K562 (cell line): ENCODE data around the gene DIP2B. TPM values are rescaled to one million over a fixed set of nuclear protein-coding genes. Genes with fewer than 3 reads are reported as not detected.

ENCODE experiments used
- ADNP ChIP-seq: fragments of 200-800 bp; sonication (Bioruptor generic); IDR thresholded peaks from 2 replicates; pipeline ENCODE4 v1.6.1; 2016; ENCODE audit warnings: missing genetic modification characterization, missing compliant biosample characterization
- CTBP1 ChIP-seq: fragments of 450-650 bp; IDR thresholded peaks from 2 replicates; pipeline ENCODE4 v1.6.1; 2016; ENCODE audit warnings: borderline replicate concordance
- E2F5 ChIP-seq: sonication (generic); formaldehyde crosslinking; IDR thresholded peaks from 2 replicates; pipeline ENCODE4 v1.8.0; 2022; ENCODE audit warnings: mild to moderate bottlenecking, missing genetic modification reagents
- GTF2E2 ChIP-seq: fragments of 200-800 bp; sonication (Bioruptor generic); IDR thresholded peaks from 2 replicates; pipeline ENCODE4 v1.6.1; 2016; ENCODE audit warnings: missing genetic modification characterization, missing compliant biosample characterization
- KAT2B ChIP-seq: IDR thresholded peaks from one replicate; pipeline ENCODE4 v1.6.1; 2012; ENCODE audit warnings: low read depth, mild to moderate bottlenecking, control low read depth, inconsistent platforms, low read length, moderate library complexity
- MAX ChIP-seq: sonication (generic); formaldehyde crosslinking; IDR thresholded peaks from 2 replicates; pipeline ENCODE4 v1.9.0; 2022; ENCODE audit warnings: mild to moderate bottlenecking, missing genetic modification reagents
- PRMT5 ChIP-seq: sonication (generic); formaldehyde crosslinking; IDR thresholded peaks from 2 replicates; pipeline ENCODE4 v1.5.0; 2020; ENCODE audit warnings: missing genetic modification reagents
- SIN3A ChIP-seq, 2 experiments: fragments of 150-350 bp in 1 of 2; IDR thresholded peaks; 2 replicates each; pipeline ENCODE4 v1.6.1; 2011 to 2016; ENCODE audit warnings: borderline replicate concordance in 2 of 2, low read depth in 2 of 2, low read length in 2 of 2, mild to moderate bottlenecking in 2 of 2, moderate library complexity in 2 of 2; ENCODE audit not compliant: control insufficient read depth in 1 of 2
- SMARCB1 ChIP-seq: IDR thresholded peaks from 2 replicates; pipeline ENCODE4 v1.6.1; 2011; ENCODE audit warnings: improper control_type of control experiment, low read depth; ENCODE audit not compliant: insufficient read length
- SREBF2 ChIP-seq: sonication (generic); formaldehyde crosslinking; IDR thresholded peaks from 2 replicates; pipeline ENCODE4 v1.4.0; 2020; ENCODE audit warnings: mild to moderate bottlenecking, missing genetic modification reagents
- YY1 ChIP-seq, 3 experiments: IDR thresholded peaks; 2 replicates each; pipeline ENCODE4 v1.6.1; 2011; ENCODE audit warnings: low read length in 2 of 3, mild to moderate bottlenecking in 2 of 3, moderate library complexity in 2 of 3, borderline replicate concordance in 1 of 3, control low read depth in 1 of 3, low read depth in 1 of 3; ENCODE audit not compliant: insufficient read depth in 3 of 3, insufficient replicate concordance in 2 of 3, control insufficient read depth in 1 of 3, insufficient read length in 1 of 3; ENCODE audit errors: extremely low read depth in 1 of 3
- ZBTB2 ChIP-seq: fragments of 450-650 bp; IDR thresholded peaks from 2 replicates; pipeline ENCODE4 v1.6.1; 2016; ENCODE audit warnings: antibody characterized with exemption
- ZNF224 ChIP-seq: sonication (generic); formaldehyde crosslinking; IDR thresholded peaks from 2 replicates; pipeline ENCODE4 v1.8.0; 2022; ENCODE audit warnings: mild to moderate bottlenecking, missing genetic modification reagents
- ZNF277 ChIP-seq: fragments of 250-450 bp; sonication (Bioruptor Pico); IDR thresholded peaks from 2 replicates; pipeline ENCODE4 v1.8.0; 2022; ENCODE audit warnings: inconsistent platforms, mild to moderate bottlenecking, moderate library complexity, borderline replicate concordance
- polyA plus RNA-seq, 8 experiments: library from polyadenylated mRNA; depleted of rRNA in 4 of 8; stranded (reverse) in 5 of 8; unstranded in 3 of 8; fragments of >200 nt; fragmentation: Nextera tagmentation in 2 of 8; fragmentation: Illumina TruSeq in 1 of 8; extraction: Ambion mirVana in 2 of 8; extraction: Trizol in 1 of 8; gene quantifications; 2 replicates each; pipeline versions ENCODE4 v1.2.1 to v1.2.3, GENCODE V29; 2011 to 2014; ENCODE audit warnings: inconsistent platforms in 1 of 8, missing spikeins in 1 of 8
- total RNA-seq, 7 experiments: library from RNA; depleted of rRNA in 6 of 7; stranded (reverse); fragments of >200 nt in 6 of 7; fragmentation: Illumina TruSeq in 2 of 7; extraction: Trizol in 2 of 7; gene quantifications; 2 replicates each; pipeline versions ENCODE4 v1.2.1 to v1.2.3, GENCODE V29; 2011 to 2021; ENCODE audit warnings: low replicate concordance in 1 of 7
- TF ChIP-seq, protein P1 (sequence below): sonication (generic); formaldehyde crosslinking; IDR thresholded peaks from 2 replicates; pipeline ENCODE4 v1.5.0; 2020; ENCODE audit warnings: missing genetic modification reagents
- TF ChIP-seq, protein P2 (sequence below): fragments of 450-650 bp; IDR thresholded peaks from 2 replicates; pipeline ENCODE4 v1.6.1; 2016

The DIP2B gene
- total and polyA plus RNA-seq, 9 of the 15 experiments (the other 6 are each of a cell fraction or from before 2014, with no cell fraction given), result 4.6 to 26.1 (median 18.8) TPM

DNA sequence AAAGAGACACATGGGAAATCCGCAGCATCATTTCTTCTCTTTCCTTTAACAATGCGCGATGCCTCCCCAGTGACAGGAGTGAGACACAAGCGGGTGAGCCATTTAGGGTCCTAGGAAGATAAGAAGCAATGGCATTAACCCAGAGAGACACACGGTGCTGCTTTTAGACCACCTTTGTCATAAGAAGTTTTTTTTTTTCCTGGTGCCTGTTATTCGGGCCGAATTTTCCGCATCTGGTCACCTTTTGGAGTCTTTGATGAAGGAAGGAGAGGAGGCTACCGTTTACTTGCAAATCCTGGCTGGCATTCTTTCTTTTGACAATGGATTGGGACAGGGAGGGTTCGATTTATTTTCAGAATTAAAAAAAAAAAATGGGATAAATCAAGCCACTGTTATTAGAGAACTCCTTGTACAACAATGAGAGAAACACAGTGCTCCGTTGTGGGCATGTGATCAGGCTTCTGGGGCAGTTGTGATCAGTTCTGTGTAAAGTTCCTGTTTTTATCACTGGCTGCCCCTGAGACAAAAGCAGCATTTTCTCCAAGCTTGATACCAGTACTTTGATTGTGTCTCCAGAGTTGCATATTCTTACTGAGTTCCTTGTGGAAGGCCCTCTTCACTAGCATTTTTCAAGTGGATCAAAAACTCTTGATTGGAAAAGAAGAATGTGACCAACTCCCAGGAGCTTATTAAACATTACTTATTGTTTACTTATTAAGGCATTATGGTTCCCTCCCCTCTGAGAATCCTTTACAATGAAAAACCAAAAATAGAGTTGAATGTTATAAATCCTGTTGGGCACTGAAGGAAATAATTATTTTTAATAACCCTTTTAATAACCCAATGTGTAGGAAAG is 1.1 kb downstream of the DIP2B start (continued):
- TF ChIP-seq CTBP1 (no peak), ZNF224 (no peak), SMARCB1 (no peak), PRMT5 (CRISPR knock-in tag) (no peak), ZNF277 (no peak), E2F5 (CRISPR knock-in tag) (no peak), MAX (CRISPR knock-in tag) (no peak), ZBTB2 (no peak), YY1 (IDR thresholded peaks at IDR 0.05; ENCODE audit: borderline replicate concordance in 1 of 3, control insufficient read depth in 1 of 3, extremely low read depth in 1 of 3, insufficient read depth in 3 of 3, insufficient read length in 1 of 3, insufficient replicate concordance in 2 of 3, low read depth in 1 of 3, low read length in 2 of 3) (no peak), SREBF2 (CRISPR knock-in tag) (no peak), KAT2B (no peak), ADNP (no peak), GTF2E2 (tag) (0 out of 2 replicates have a peak, but pooled peaks have one; percentile 9), SIN3A (IDR thresholded peaks at IDR 0.05; ENCODE audit: borderline replicate concordance in 2 of 2, control insufficient read depth in 1 of 2, low read depth in 2 of 2, low read length in 2 of 2) (peak in 1 of 2 experiments; percentile 35; a peak in 1 of 4 replicates)
- TF ChIP-seq, protein P1, sequence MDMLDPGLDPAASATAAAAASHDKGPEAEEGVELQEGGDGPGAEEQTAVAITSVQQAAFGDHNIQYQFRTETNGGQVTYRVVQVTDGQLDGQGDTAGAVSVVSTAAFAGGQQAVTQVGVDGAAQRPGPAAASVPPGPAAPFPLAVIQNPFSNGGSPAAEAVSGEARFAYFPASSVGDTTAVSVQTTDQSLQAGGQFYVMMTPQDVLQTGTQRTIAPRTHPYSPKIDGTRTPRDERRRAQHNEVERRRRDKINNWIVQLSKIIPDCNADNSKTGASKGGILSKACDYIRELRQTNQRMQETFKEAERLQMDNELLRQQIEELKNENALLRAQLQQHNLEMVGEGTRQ (CRISPR knock-in tag), result peak; percentile 33
- TF ChIP-seq, protein P2, sequence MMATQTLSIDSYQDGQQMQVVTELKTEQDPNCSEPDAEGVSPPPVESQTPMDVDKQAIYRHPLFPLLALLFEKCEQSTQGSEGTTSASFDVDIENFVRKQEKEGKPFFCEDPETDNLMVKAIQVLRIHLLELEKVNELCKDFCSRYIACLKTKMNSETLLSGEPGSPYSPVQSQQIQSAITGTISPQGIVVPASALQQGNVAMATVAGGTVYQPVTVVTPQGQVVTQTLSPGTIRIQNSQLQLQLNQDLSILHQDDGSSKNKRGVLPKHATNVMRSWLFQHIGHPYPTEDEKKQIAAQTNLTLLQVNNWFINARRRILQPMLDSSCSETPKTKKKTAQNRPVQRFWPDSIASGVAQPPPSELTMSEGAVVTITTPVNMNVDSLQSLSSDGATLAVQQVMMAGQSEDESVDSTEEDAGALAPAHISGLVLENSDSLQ, result 0 out of 2 replicates have a peak, but pooled peaks have one; percentile 8
